Esophagus muscularis mucosa (tissue), 4 donors: ENCODE results near the gene BCKDHB. TPM values are rescaled to one million over a fixed set of nuclear protein-coding genes. Genes with fewer than 3 reads are reported as not detected.

Experiments used
- total RNA-seq, 4 donors: library from RNA; depleted of rRNA; stranded (reverse); fragments of >200 nt; gene quantifications; one replicate each; pipeline versions ENCODE4 v1.1.0 to v1.2.1, GENCODE V29; 2016

Gene BCKDHB
- total RNA-seq, 4 donors from 2014 or later: 12.2 to 26.2 (median 20.6) TPM

Other genes starting within 250 kb of the BCKDHB start
- gene ELOVL4, start 159.1 kb upstream of the BCKDHB start, total RNA-seq: 1 to 10 TPM; 2.1 to 3.7 (median 2.1) TPM
- gene TTK, start 102.0 kb upstream of the BCKDHB start, total RNA-seq: 1 to 10 TPM in 1 of 4 donors, under 1 TPM in 1, not detected in 2; 0.83 to 1.6 TPM